Stimulated activated CD4-positive, alpha-beta T cell treated with anti-CD3 and anti-CD28 coated beads, TNF-alpha, amount 100 ng/mL, for 4 hours (primary cell): ENCODE data around the gene CDKN2AIPNL.
"Not testable (repeated sequence)": the region's sequence is repeated elsewhere in the genome, so short reads cannot be mapped to it uniquely, and the experiment has no call there.

ENCODE experiments used
- DNase-seq, 3 experiments: peaks; one replicate each; pipeline ENCODE4 v3.0.0-alpha.2; 2020; ENCODE audit warnings: low read depth in 3 of 3

Gene CDKN2AIPNL

DNA sequence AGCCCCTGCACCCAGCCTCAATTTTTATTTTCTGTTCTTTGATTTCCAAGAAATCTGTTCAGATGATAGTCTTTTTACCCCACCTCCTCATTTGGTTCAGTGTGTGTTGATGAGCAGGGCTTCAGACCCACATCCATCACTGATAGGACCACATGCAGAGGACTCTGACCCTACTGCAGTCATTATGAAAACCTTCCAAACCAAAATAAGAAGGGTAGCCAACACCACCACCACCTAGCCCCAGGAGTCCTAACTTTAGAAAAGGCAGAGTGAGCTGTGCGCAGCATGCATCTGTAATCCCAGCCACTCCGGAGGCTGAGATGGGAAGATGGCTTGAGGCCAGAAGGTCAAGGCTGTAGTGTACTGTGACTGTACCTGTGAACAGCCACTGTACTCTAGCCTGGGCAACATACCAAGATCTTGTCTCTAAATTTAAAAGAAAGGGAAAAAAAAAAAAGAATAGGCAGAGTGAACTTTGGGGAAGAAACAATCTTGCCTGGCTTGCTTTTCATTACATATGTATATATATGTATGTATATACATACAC lies 13.0 kb downstream of the CDKN2AIPNL start:
- no peak for DNase-seq

DNA sequence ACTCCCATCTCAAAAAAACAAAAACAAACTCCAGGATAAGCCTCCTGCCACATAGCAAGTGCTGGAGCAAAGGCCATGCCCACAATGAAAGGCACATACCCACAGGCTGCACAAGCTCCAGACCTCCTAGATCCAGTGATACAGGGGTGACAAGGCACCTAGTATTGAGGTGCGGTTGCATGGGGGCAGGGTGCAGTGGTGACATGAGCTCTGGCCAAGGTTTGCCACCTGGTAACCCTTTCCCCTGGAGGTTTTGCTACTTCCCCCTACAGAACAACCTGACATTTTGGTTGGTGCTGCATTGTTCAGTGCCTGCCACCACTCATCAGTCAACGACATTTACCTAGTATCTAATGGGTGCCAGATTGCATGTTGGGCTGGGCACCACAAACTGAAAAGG lies 14.5 kb downstream of the CDKN2AIPNL start:
- no peak for DNase-seq

GRCh38 chr5:134396274-134396673 lies 15.4 kb downstream of the CDKN2AIPNL start:
- DNase-seq: no peak

DNA sequence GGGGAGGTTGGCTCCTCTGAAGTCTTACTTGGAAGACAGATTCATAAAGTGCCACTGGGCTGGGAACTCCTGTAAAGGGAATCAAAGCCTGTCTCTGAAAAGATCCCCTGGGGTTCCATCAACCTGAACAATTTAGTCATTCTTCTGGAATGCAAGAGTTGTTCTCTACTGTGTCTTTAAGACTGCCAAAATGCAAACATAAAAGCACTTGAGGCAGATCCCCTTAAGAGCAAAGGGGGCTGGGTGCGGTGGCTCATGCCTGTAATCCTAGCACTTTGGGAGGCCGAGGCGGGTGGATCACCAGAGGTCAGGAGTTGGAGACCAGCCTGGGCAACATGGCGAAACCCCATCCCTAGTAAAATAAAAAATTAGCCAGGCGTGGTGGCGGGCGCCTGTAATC lies 16.7 kb downstream of the CDKN2AIPNL start:
- DNase-seq: no peak

GRCh38 chr5:134392301-134392700 lies 19.4 kb downstream of the CDKN2AIPNL start:
- DNase-seq: no peak

GRCh38 chr5:134387443-134387842 lies 24.2 kb downstream of the CDKN2AIPNL start:
- DNase-seq: no peak

DNA sequence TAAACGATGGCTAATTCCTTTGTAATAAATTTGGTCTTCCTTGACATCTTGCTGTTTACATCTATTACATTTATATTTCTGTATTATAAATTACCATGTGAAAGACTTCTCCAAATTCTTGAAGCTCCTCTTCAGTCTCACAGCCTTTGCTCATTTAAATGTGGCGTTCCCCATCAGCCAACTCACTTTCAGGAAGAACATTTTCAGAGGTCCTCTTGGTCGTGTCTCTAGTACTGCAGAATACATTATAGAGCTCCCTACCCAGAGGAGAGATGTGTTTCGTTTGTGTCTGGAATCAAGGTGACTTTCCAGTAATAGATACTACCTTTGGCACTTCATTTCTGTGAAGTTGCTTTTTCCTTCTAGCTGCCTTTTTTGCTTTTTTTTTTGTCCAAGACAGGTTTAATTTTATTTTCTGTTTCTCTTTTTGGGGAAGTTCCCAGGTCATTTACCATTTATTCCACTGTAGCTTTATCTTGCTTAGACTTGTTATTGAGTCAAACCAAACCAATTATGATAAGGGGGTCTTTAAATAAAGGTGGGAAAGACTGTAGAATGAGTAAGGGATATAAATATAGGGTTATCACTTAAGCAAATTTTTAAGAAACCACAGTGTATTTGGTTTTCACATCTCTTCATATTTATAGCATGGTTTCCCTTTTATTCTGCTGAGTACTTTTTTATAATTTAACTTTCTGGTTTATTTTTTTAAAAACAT lies 27.5 kb downstream of the CDKN2AIPNL start:
- DNase-seq: no peak

- DNase-seq: not testable (repeated sequence)
Observed at GRCh38 chr5:134382204-134382603, 29.5 kb downstream of the CDKN2AIPNL start.

DNA sequence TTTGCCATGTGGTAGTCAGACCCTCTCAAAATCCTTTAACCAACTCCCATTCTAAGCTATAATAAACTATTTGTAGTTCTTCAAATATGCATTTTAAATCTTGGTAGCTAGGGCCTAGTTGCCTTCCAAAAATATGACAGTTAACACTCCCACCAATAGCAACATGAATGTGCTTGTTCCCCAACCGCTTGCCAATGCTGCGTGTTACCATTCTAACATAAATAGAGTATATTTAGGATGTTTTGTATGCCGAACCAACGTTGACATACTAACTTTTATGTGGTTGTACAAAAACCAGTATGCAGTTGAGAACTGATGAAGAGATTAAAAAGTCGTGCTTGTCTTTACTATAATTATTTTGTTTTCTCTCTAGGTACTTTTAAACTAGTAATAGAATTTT lies 31.3 kb downstream of the CDKN2AIPNL start:
- DNase-seq: no peak

DNA sequence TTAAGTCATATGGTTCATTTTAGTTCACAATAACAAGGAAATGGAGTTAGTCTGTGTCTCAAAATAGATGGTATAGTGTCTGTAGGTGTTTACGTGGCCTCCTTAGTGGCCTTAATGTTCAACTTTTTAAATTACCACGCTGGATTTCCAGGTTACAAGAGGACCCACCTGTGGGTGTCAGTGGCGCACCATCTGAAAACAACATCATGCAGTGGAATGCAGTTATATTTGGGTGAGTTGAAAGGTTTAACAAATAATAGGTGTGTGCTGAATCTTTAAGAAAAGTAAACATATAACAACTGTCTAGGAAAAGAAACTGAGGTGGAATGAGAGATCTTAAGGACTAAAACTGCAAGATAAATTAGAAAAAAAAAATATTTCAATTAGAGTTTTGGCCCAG lies 37.4 kb downstream of the CDKN2AIPNL start:
- peak in 1 of 3 experiments; percentile 3 for DNase-seq

- DNase-seq: not testable (repeated sequence)
Observed at GRCh38 chr5:134373633-134374032, 38.0 kb downstream of the CDKN2AIPNL start.

- DNase-seq: peak; percentile 3 to 23 (median 13)
Observed at GRCh38 chr5:134371834-134372340, 39.8 kb downstream of the CDKN2AIPNL start.

DNA sequence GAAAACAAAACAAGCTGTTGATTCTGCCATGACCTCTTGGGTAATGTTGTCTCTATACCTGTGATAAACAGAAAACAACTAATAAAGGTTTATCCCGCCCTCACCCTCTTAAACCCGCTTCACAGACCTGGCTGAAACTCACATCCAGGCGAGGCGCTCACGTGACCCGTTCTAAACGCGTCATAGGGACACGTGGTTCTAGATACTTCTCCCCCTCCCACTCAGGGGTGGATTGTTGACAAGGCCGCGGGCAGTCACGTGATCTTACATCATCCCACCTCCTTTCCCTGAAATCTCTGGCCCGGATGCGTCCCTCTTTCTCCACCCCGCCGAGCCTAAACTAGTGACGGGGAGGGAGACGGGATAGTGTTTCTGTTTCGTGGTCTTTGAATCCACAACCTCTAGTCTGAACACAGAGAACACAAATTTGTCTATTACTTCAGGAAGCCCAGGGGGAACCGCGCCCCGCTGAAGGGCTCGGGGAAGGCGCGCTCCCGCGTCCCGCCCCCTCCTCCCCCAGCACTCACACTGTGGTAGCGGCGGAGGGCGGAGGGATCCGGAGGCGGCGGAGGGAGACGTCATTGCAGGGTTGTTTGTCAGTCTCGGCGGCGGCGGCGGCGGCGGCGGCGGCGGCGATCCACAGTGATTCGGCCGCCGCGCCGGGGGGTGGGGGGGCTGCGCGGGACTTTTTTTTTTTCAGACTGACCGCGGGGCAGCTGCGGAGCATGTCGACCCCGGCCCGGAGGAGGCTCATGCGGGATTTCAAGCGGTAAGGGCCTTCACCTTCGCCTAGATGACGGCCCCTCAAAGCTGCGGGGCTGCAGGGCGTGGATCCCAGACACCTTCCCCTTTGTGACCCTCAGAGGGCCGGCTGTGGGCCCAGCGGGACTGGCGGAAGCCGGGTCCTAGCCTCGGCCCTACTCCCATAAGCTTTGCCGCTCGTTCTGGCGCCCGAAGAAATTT lies 40.5 kb downstream of the CDKN2AIPNL start, which contains the start of gene UBE2B:
Gene UBE2B, plus strand, starts transcription at position 699 of the 963 bp plus-strand sequence. Its CDS starts 27 bp downstream, at position 726.
- DNase-seq: peak; percentile 91 to 97 (median 96)

DNA sequence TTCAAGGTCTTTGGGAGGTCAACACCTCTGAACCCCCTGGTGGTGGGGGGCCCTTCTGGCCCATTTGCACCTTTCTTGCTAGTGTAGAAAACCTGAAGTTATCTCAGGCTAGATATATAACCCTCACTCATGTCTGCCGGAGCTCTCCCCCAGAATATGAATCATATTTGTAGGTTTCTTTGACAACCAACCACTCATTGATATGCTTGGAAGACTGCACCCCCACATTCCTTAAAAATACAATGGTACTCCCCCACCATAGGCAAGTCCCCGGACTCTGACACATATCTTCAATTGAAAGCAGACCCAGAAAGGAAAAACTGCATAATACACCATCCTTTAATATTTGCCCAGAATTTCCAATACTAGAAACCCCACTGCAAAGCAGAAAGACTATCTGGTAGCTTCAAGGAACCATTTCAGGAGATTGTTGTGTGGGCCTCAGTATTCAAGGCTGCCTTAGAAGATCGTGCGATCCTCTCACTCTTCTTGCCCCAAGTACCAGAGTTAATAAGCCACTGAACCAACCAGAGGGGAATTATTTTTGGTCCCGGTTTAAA lies 41.3 kb downstream of the CDKN2AIPNL start:
- peak in 1 of 3 experiments; percentile 6 for DNase-seq

DNA sequence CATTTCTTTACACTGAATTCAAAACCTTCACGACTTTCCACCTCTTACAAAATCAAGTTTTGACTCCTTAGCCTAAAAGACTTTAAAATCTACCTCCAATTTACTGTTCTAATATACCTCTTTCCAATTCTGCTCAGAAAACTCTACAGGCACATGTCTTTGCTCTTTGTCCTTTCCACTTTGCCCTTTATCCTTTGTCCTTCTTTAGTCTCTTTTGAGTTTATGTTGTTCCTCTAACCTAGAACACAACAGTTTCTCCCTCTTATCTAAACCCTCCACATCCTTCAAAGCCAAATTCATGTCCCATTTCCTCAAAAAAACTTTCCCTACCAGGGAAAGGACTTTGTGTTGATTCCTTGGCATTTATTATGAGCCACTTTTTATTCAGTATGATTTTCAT lies 46.1 kb downstream of the CDKN2AIPNL start:
- DNase-seq: no peak

DNA sequence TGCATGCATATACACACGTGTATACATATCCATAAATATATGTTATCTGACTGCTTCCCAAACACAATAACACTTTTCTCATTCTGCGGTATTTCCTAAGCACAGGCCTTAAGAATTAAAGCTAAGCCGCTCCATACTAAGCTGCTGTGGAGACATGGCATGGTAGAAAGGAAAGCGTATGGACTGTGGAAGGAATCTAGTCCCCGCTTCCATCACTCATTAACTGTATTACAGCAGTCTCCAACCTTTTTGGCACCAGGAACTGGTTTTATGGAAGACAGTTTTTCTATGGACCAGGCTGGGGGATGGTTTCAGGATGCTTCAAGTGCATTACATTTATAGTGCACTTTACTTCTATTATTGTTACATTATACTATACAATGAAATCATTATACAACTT lies 56.0 kb downstream of the CDKN2AIPNL start:
- no peak for DNase-seq
